HEK293T (cell line): ENCODE data around the gene CLEC18B.
"Not testable (repeated sequence)": the region's sequence is repeated elsewhere in the genome, so short reads cannot be mapped to it uniquely, and the experiment has no call there.

ENCODE experiments used
- BHLHE40 ChIP-seq: fragments of 450-650 bp; IDR thresholded peaks from 2 replicates; pipeline ENCODE4 v1.6.1; 2016; ENCODE audit warnings: mild to moderate bottlenecking, moderate library complexity, borderline replicate concordance
- CTBP1 ChIP-seq: fragments of 450-650 bp; IDR thresholded peaks from 2 replicates; pipeline ENCODE4 v1.6.1; 2016; ENCODE audit warnings: borderline replicate concordance
- ELF4 ChIP-seq: fragments of 450-650 bp; IDR thresholded peaks from 2 replicates; pipeline ENCODE4 v1.6.1; 2017; ENCODE audit warnings: antibody characterized with exemption
- FOXA1 ChIP-seq: fragments of 450-650 bp; IDR thresholded peaks from 2 replicates; pipeline ENCODE4 v1.6.1; 2016; ENCODE audit warnings: mild to moderate bottlenecking
- FOXK2 ChIP-seq: fragments of 450-650 bp; IDR thresholded peaks from 2 replicates; pipeline ENCODE4 v1.6.1; 2016; ENCODE audit warnings: mild to moderate bottlenecking
- FOXM1 ChIP-seq: fragments of 450-650 bp; IDR thresholded peaks from 2 replicates; pipeline ENCODE4 v1.6.1; 2017; ENCODE audit warnings: mild to moderate bottlenecking, borderline replicate concordance
- LEF1 ChIP-seq: fragments of 450-650 bp; IDR thresholded peaks from 2 replicates; pipeline ENCODE4 v1.6.1; 2017; ENCODE audit warnings: mild to moderate bottlenecking, borderline replicate concordance
- NFRKB ChIP-seq: fragments of 450-650 bp; IDR thresholded peaks from 2 replicates; pipeline ENCODE4 v1.6.1; 2016; ENCODE audit warnings: mild to moderate bottlenecking, moderate library complexity
- PKNOX1 ChIP-seq: fragments of 450-650 bp; IDR thresholded peaks from 2 replicates; pipeline ENCODE4 v1.6.1; 2016
- SP1 ChIP-seq: fragments of 450-650 bp; IDR thresholded peaks from 2 replicates; pipeline ENCODE4 v1.6.1; 2017
- SUZ12 ChIP-seq: fragments of 450-650 bp; IDR thresholded peaks from 2 replicates; pipeline ENCODE4 v1.6.1; 2016; ENCODE audit warnings: mild to moderate bottlenecking
- TARDBP ChIP-seq: fragments of 450-650 bp; IDR thresholded peaks from 2 replicates; pipeline ENCODE4 v1.6.1; 2016

GRCh38 chr16:74394131-74394530 is 27.1 kb downstream of the CLEC18B start:
- TF ChIP-seq NFRKB, CTBP1, LEF1, ELF4, FOXK2, TARDBP, SP1, FOXA1, SUZ12, BHLHE40, FOXM1, PKNOX1: not testable (repeated sequence)
